Activated CD8-positive, alpha-beta T cell treated with anti-CD3 and anti-CD28 coated beads for 36 hours (primary cell): Measurements from ENCODE around the gene TSHR. TPM values are rescaled to one million over a fixed set of nuclear protein-coding genes. Genes with fewer than 3 reads are reported as not detected.

Experiments used
- ATAC-seq: fragments of 200-7000 bp; cut with Tn5 transposase; one replicate; pipeline ENCODE4 v1.10.0; 2021; ENCODE audit warnings: mild to moderate bottlenecking, moderate library complexity
- CTCF ChIA-PET: fragments of 350-600 bp; sonication (Branson Sonifier 250); formaldehyde crosslinking; loops from one replicate; lab custom pipeline; 2021; ENCODE audit warnings: antibody characterized with exemption; lab: Charles Lee
- POLR2A ChIA-PET: fragments of 350-600 bp; sonication (Branson Sonifier 250); formaldehyde crosslinking; loops from one replicate; lab custom pipeline; 2021; ENCODE audit warnings: antibody characterized with exemption; lab: Charles Lee
- DNase-seq: peaks from one replicate; pipeline ENCODE4 v3.0.0-alpha.2; 2020
- H3K27ac Mint-ChIP-seq: one replicate; pipeline ENCODE4 v1.8.0; 2021; ENCODE audit warnings: mild to moderate bottlenecking, mixed read lengths
- H3K27me3 Mint-ChIP-seq: one replicate; pipeline ENCODE4 v1.8.0; 2021; ENCODE audit warnings: mixed read lengths
- H3K36me3 Mint-ChIP-seq: one replicate; pipeline ENCODE4 v1.8.0; 2021; ENCODE audit warnings: low read depth, mixed read lengths
- H3K4me1 Mint-ChIP-seq: one replicate; pipeline ENCODE4 v1.8.0; 2021; ENCODE audit warnings: low read depth, mixed read lengths
- H3K4me3 Mint-ChIP-seq: one replicate; pipeline ENCODE4 v1.8.0; 2021; ENCODE audit warnings: mild to moderate bottlenecking, moderate library complexity, mixed read lengths
- H3K9me3 Mint-ChIP-seq: one replicate; pipeline ENCODE4 v1.8.0; 2021; ENCODE audit warnings: mixed read lengths
- CTCF ChIP-seq: fragments of 200-600 bp; IDR thresholded peaks from one replicate; pipeline ENCODE4 v1.8.0; 2022; ENCODE audit warnings: antibody characterized with exemption, mild to moderate bottlenecking
- intact Hi-C: fragments of 100-400 bp; cut with micrococcal nuclease; formaldehyde crosslinking; loops from one replicate; pipeline ENCODE4 v1.10.0; 2022
- total RNA-seq, 2 experiments: library from RNA; stranded (reverse); gene quantifications; one replicate each; pipeline ENCODE4 v1.2.3, GENCODE V29; 2021

Gene TSHR
- total RNA-seq, 2 experiments from 2014 or later = 0.31 TPM; not detected in 1

- POLR2A ChIA-PET = interaction anchor here (0.9 to 1.3 kb wide), 3 partner anchors 8 to 48 kb away, joined by 4 to 5 read pairs (median 5); partner anchors contain the start of gene GTF2A1
- intact Hi-C loops = no loop called here
- H3K4me1 Mint-ChIP-seq = peaks cover 18% of the 10 kb centered on the region
- no peak overlapping the region for H3K27ac Mint-ChIP-seq
- CTCF ChIA-PET = interaction anchor here (0.9 to 1.0 kb wide), 2 partner anchors 180 to 186 kb away, joined by 3 to 4 read pairs; no protein-coding TSS in a partner anchor
- DNase-seq = no peak
- no peak overlapping the region for H3K4me3 Mint-ChIP-seq
- H3K27me3 Mint-ChIP-seq = no peaks in the 10 kb centered on the region
- ATAC-seq = no peak
- no peak for TF ChIP-seq CTCF
- H3K9me3 Mint-ChIP-seq = no peaks in the 10 kb centered on the region
- H3K36me3 Mint-ChIP-seq = no peaks in the 10 kb centered on the region
Observed at GRCh38 chr14:81172881-81173280, 217.5 kb downstream of the TSHR start.

GRCh38 chr14:81176241-81176640 lies 220.8 kb downstream of the TSHR start:
- H3K4me3 Mint-ChIP-seq = no peak overlapping the region
- ChIA-PET POLR2A (no interaction called here), CTCF (interaction anchor here (2.1 to 2.4 kb wide), 2 partner anchors 14 to 180 kb away, joined by 5 to 10 read pairs; no protein-coding TSS in a partner anchor)
- intact Hi-C loops = no loop called here
- ATAC-seq = no peak
- no peaks in the 10 kb centered on the region for H3K27me3 Mint-ChIP-seq
- peaks cover 10% of the 10 kb centered on the region for H3K4me1 Mint-ChIP-seq
- DNase-seq = no peak
- no peak overlapping the region for H3K27ac Mint-ChIP-seq
- H3K36me3 Mint-ChIP-seq = peaks cover 10% of the 10 kb centered on the region
- no peaks in the 10 kb centered on the region for H3K9me3 Mint-ChIP-seq
- TF ChIP-seq CTCF = no peak

- ChIA-PET CTCF (no interaction called here), POLR2A (no interaction called here)
- H3K4me3 Mint-ChIP-seq = no peak overlapping the region
- H3K36me3 Mint-ChIP-seq = peaks cover 17% of the 10 kb centered on the region
- ATAC-seq (no peak), DNase-seq (no peak)
- TF ChIP-seq CTCF = no peak
- intact Hi-C loops = no loop called here
- H3K4me1 Mint-ChIP-seq = peaks cover 11% of the 10 kb centered on the region
- H3K27me3 Mint-ChIP-seq = no peaks in the 10 kb centered on the region
- H3K9me3 Mint-ChIP-seq = no peaks in the 10 kb centered on the region
- H3K27ac Mint-ChIP-seq = peak overlapping the region; percentile 20
Observed at GRCh38 chr14:81177225-81177624, 221.8 kb downstream of the TSHR start.

- no peak overlapping the region for H3K27ac Mint-ChIP-seq
Observed at GRCh38 chr14:81178063-81178462, 222.6 kb downstream of the TSHR start.

More at GRCh38 chr14:81178063-81178462, 222.6 kb downstream of the TSHR start:
- peaks cover 16% of the 10 kb centered on the region for H3K4me1 Mint-ChIP-seq
- no peaks in the 10 kb centered on the region for H3K27me3 Mint-ChIP-seq
- H3K4me3 Mint-ChIP-seq = no peak overlapping the region
- no peak for TF ChIP-seq CTCF
- H3K9me3 Mint-ChIP-seq = no peaks in the 10 kb centered on the region
- intact Hi-C loops = no loop called here
- DNase-seq (no peak), ATAC-seq (no peak)
- peaks cover 22% of the 10 kb centered on the region for H3K36me3 Mint-ChIP-seq
- CTCF ChIA-PET = interaction anchor here (1.4 to 1.9 kb wide), 2 partner anchors 13 to 191 kb away, joined by 4 to 7 read pairs; no protein-coding TSS in a partner anchor
- POLR2A ChIA-PET = interaction anchor here (1.6 kb wide), 1 partner anchor 8 kb away, joined by 3 read pairs; no protein-coding TSS in a partner anchor
